ENCODE results near the gene ARSB. TPM values are rescaled to one million over a fixed set of nuclear protein-coding genes. Genes with fewer than 3 reads are reported as not detected.

ARSB gene
- total and polyA plus RNA-seq, 9 of the 15 experiments (the other 6 are each of a cell fraction or from before 2014, with no cell fraction given) = 0.52 to 4.6 (median 2.4) TPM

DNA sequence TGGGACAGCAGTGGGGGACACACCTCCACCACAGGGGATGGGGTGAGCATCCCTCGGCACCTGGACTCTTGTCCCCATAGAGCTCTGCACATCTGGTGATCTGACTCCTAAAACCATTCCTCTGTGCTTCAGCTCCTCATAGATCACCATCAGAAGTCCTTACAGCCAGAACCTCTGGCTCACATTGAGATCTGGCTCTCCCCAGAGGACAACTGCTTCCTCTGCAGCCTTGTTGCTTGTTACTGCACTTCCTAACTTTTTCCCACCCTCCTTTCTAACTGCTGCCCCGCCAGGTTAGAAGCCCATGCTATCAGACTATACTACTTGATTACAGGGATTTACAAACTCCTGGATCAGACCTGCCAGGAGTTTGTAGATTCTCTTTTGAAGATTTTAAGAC is 64.5 kb downstream of the ARSB start (continued):
- TF ChIP-seq, protein P1, sequence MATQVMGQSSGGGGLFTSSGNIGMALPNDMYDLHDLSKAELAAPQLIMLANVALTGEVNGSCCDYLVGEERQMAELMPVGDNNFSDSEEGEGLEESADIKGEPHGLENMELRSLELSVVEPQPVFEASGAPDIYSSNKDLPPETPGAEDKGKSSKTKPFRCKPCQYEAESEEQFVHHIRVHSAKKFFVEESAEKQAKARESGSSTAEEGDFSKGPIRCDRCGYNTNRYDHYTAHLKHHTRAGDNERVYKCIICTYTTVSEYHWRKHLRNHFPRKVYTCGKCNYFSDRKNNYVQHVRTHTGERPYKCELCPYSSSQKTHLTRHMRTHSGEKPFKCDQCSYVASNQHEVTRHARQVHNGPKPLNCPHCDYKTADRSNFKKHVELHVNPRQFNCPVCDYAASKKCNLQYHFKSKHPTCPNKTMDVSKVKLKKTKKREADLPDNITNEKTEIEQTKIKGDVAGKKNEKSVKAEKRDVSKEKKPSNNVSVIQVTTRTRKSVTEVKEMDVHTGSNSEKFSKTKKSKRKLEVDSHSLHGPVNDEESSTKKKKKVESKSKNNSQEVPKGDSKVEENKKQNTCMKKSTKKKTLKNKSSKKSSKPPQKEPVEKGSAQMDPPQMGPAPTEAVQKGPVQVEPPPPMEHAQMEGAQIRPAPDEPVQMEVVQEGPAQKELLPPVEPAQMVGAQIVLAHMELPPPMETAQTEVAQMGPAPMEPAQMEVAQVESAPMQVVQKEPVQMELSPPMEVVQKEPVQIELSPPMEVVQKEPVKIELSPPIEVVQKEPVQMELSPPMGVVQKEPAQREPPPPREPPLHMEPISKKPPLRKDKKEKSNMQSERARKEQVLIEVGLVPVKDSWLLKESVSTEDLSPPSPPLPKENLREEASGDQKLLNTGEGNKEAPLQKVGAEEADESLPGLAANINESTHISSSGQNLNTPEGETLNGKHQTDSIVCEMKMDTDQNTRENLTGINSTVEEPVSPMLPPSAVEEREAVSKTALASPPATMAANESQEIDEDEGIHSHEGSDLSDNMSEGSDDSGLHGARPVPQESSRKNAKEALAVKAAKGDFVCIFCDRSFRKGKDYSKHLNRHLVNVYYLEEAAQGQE (IDR thresholded peaks at IDR 0.05; ENCODE audit: borderline replicate concordance) = peak; percentile 61; the same call in 1 of the 2 replicates
- TF ChIP-seq, protein P1 (CRISPR knock-in tag; IDR thresholded peaks at IDR 0.05; ENCODE audit: low read depth) = no peak
- TF ChIP-seq CC2D1A (IDR thresholded peaks at IDR 0.05) = no peak
- TF ChIP-seq ZFX (CRISPR knock-in tag; IDR thresholded peaks at IDR 0.05) = no peak
- no peak for TF ChIP-seq ZNF668 (CRISPR knock-in tag; IDR thresholded peaks at IDR 0.05)
- TF ChIP-seq, protein P2, sequence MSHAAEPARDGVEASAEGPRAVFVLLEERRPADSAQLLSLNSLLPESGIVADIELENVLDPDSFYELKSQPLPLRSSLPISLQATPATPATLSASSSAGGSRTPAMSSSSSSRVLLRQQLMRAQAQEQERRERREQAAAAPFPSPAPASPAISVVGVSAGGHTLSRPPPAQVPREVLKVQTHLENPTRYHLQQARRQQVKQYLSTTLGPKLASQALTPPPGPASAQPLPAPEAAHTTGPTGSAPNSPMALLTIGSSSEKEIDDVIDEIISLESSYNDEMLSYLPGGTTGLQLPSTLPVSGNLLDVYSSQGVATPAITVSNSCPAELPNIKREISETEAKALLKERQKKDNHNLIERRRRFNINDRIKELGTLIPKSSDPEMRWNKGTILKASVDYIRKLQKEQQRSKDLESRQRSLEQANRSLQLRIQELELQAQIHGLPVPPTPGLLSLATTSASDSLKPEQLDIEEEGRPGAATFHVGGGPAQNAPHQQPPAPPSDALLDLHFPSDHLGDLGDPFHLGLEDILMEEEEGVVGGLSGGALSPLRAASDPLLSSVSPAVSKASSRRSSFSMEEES (CRISPR knock-in tag; IDR thresholded peaks at IDR 0.05) = no peak
- TF ChIP-seq STAT5B (CRISPR knock-in tag; IDR thresholded peaks at IDR 0.05) = no peak
- TF ChIP-seq, protein P3, sequence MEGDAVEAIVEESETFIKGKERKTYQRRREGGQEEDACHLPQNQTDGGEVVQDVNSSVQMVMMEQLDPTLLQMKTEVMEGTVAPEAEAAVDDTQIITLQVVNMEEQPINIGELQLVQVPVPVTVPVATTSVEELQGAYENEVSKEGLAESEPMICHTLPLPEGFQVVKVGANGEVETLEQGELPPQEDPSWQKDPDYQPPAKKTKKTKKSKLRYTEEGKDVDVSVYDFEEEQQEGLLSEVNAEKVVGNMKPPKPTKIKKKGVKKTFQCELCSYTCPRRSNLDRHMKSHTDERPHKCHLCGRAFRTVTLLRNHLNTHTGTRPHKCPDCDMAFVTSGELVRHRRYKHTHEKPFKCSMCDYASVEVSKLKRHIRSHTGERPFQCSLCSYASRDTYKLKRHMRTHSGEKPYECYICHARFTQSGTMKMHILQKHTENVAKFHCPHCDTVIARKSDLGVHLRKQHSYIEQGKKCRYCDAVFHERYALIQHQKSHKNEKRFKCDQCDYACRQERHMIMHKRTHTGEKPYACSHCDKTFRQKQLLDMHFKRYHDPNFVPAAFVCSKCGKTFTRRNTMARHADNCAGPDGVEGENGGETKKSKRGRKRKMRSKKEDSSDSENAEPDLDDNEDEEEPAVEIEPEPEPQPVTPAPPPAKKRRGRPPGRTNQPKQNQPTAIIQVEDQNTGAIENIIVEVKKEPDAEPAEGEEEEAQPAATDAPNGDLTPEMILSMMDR (IDR thresholded peaks at IDR 0.05 in 2 of 3, conservative IDR thresholded peaks at IDR 0.05 in 1 of 3; ENCODE audit: insufficient read depth in 2 of 3, low read depth in 1 of 3, low read length in 3 of 3) = peak; percentile 24 to 54 (median 29); a peak in 5 of 6 replicates
- no peak for TF ChIP-seq SMC3 (conservative IDR thresholded peaks at IDR 0.05; ENCODE audit: insufficient read depth, low read depth, low read length)

All from K562 (cell line).